ENCODE data around the gene SLC2A1.
A peak's percentile ranks its signal among the peaks of the same experiment; 100 is the strongest.

SLC2A1 gene

DNA sequence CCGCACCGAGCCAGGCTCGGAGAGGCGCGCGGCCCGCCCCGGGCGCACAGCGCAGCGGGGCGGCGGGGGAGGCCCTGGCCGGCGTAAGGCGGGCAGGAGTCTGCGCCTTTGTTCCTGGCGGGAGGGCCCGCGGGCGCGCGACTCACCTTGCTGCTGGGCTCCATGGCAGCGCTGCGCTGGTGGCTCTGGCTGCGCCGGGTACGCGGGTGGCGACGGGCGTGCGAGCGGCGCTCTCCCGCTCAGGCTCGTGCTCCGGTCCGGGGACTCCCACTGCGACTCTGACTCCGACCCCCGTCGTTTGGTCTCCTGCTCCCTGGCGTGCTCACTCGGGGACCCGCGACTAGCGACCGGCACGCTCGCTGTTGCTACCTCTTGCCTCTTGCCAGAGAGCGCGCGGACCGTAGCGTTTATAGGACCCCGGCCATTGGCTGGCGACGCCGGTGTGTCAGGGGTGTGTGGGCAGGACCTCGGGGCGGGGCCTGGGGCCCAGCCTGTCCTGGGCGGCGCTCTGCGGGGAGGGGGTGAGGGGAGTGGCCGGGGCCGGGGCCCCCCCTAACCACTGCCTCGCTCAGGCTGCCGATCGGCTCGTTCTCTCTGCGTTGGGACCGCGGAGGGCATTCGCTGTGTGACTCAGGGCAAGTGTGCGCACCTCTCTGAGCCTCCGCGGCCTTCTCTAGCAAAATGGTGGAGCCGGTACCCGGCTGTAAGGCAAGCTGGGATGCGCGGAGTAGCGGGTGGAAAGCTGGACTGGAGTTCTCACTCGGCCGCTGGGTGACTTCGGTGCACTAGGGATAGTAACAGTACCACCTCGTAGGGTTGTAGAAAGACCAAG is at the start of gene SLC2A1:
TSS of gene SLC2A1 (minus strand) at position 381 of the 832 bp plus-strand sequence. CDS start at position 164, 217 bp downstream.
- DNase-seq, result peak; percentile 85

DNA sequence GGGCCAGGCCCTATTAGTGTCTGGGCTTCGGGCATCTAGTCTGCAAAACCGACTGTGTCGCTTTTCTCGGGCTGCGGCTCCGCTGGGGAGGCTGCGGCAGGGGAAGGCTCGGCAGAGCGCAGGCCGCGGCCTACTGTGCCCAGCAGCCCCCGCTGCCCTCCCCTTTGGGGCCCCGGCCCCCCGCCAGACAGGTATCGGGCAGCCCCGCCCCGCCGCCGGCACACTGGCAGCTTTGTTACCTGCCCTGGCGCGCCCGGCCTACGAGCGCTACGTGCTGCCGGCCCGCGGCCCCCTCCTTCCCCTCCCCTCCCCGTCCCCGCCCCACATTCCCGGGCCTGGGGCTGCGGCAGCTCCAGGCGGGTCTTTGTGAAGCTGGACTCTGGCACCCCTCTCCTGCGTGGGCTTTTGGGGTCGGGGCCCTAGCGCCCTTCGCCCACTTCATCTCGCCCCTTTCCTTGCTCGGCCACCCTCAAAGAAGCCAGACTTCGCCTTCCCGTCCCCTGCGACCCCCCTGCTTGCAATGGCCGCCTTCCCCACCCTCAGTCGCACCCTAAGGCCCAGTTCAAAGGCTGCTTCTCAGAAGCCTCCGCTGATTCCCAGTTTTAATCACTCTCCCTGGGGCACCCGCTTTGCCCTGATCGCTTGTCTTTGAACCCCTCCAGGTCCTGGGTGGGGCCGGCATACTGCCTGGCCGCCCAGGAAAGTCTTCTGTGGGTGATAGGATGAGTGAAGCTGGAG is 48.9 kb upstream of the SLC2A1 start:
- DNase-seq, result no peak

- DNase-seq, result no peak
These were observed 47.0 kb upstream of the SLC2A1 start for GRCh38 chr1:43005460-43006361.

DNA sequence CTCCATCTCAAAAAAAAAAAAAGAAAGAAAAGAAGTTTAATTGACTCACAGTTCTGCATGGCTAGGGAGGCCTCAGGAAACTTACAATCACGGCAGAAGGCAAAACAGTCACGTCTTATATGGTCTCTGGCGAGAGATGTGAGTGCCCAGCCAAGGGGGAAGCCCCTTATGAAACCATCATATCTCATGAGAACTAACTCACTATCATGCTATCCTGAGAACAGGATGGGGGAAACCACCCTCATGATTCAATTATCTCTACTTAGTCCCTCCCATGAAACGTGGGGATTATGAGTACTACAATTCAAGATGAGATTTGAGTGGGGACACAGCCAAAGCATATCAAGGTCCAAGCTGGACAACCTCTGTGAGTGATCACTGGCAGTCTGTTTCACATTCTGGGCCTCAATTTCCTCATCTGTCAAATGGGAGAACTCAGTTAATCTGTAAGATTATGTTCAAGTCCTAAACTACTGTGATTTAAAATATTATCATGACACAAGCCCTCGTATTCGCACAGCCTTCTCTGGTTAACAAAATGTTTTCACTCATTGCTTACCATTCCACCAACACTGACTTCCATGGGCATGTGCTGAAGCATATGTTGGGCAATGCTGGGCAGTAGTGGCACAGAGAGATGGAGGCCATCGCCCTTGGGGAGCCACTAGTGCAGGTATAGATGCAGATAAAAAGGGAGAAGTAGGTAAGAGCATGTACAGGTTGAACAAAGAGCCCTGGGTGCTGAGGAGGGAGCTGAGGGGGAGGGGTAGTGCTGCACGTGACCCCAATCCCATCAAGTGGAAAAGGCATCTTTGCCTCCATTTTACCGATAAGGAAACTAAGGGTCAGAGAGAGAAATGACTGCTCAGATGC is 46.2 kb upstream of the SLC2A1 start:
- DNase-seq, result no peak

GRCh38 chr1:43002766-43003165 is 44.1 kb upstream of the SLC2A1 start:
- DNase-seq, result no peak

GRCh38 chr1:43002116-43002515 is 43.4 kb upstream of the SLC2A1 start:
- no peak for DNase-seq

GRCh38 chr1:43001434-43001833 is 42.8 kb upstream of the SLC2A1 start:
- DNase-seq, result no peak

DNA sequence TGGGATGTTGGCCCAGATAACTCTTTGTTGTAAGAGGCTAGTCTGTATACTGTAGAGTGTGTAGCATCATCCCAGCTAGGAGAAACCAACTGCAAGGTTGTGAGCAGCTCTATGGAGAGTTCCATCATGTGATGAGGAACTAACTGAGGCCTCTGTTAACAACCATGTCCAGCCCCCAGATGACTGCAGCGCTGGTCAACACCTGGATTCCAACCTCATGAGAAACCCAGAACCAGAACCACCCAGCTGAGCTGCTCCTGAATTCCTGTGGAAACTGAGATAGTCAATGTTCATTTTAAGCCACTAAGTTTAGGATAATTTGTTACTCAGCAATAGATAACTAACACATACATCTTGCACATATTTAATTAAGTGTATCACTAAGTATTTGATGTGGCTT is 41.6 kb upstream of the SLC2A1 start:
- DNase-seq, result no peak

DNA sequence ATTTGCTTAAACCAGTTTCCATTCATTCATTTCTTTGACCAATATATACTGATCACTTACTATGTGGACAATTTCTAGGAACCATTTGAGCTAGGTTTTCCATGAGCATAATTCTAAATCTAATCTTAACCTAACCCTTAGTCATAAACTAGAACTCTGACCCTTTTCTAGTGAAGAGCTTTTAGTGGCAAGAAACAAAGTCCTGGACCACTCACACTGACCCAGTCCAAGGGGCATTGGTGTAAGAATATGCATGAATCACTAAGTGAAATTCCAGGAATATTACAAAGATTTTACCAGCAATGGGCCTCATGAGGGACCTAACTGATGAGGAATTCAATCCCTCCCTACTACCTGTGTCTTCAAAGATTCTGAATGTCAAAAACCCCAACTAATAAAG is 40.6 kb upstream of the SLC2A1 start:
- no peak for DNase-seq

GRCh38 chr1:42998386-42998785 is 39.7 kb upstream of the SLC2A1 start:
- no peak for DNase-seq

GRCh38 chr1:42996384-42996970 is 37.8 kb upstream of the SLC2A1 start:
- DNase-seq, result no peak

DNA sequence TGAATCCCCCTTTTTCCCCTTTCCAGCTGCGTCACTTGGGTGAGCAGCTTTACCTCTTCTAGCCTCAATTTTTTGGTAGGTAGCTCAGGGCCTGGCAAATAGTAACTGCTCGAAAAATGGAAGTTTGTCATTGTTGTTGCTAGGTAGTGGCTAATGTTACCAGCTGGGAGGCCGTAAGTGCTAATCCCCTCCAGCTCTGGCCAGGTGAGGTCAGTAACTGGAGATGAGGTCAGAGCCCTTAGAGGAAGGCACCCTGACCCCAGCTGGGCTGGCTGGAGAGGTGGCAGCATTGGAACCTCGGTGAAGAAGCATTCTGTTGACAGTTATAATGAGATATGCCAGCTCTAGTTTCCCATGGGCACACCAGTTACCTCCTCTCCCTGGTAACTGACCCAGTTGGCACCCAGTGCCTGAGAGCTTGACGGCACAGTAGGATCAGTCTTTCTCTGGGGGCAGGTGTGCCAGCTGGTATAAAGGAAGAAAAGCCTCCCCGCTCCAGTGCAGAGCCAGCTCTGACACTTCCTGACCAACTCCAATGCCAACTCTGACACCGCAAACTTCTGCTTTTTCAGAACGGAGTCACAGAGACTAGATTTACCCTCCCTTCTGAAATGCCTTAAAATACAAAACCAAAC is 35.0 kb upstream of the SLC2A1 start:
- DNase-seq, result no peak

GRCh38 chr1:42992054-42992571 is 33.4 kb upstream of the SLC2A1 start:
- DNase-seq, result no peak

DNA sequence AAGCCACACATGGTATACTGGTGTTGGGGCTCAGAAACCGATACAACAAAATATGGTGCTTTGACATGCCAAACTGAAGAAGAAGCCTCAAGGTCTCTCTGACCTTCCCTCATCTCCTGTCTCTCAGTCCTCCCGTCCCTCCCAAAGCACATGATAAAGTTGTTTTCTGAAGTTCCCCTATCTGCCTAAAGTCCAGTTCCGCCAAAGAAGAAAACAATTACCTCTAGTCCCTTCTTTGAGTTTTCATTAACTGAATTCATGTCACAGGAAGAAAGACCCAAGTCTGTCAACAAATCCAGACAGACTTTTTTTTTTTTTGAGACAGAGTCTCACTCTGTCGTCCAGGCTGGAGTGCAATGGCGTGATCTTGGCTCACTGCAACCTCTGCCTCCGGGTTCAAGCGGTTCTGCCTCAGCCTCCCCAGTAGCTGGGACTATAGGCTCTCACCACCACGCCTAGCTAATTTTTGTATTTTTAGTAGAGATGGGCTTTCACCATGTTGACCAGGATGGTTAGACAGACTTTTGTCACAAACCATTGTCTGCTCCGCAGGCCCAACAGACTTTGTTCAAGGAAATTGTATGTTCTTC is 32.2 kb upstream of the SLC2A1 start:
- DNase-seq, result no peak

DNA sequence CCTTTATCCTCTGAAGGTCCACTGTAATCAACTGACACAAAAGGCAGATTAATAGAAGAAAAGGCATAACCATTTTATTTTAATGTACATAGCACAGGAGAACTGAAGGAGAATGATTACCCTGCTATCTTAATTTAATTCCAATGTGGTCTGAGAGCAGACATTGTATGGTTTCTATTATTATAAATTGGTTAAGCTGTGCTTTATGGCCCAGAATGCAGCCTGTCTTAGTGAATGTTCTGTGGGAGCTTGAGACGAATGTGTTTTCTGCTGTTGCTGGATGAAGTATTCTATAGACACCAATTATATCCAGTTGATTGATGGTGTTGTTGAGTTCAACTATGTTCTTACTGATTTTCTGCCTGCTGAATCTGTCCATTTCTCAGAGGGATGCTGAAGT is 25.0 kb upstream of the SLC2A1 start:
- DNase-seq, result no peak

GRCh38 chr1:42983253-42983652 is 24.6 kb upstream of the SLC2A1 start:
- DNase-seq, result no peak

GRCh38 chr1:42982641-42983040 is 24.0 kb upstream of the SLC2A1 start:
- DNase-seq, result no peak

DNA sequence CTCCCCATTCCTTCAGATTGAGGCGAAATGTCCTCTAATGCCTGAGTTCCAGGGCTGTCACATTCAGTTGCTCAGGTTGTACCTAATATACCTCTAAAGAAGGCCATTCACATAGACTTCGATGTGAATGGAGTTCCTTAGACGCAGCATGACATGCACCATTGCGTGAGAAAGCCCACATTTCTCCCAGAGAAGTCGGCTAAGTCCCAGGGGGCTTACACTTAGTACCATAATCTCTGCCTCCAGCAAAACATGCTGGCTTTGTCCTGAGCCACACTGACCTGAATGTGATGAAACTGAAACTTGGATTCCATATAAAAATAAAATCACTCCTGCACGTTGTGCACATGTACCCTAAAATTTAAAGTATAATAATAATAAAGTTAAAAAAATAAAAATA is 23.2 kb upstream of the SLC2A1 start:
- DNase-seq, result no peak

GRCh38 chr1:42981255-42981805 is 22.7 kb upstream of the SLC2A1 start:
- DNase-seq, result no peak

Measured in amniotic stem cell (primary cell).